ENCODE results near the gene SPACA4.
A peak's percentile ranks its signal among the peaks of the same experiment; 100 is the strongest.

The SPACA4 gene

GRCh38 chr19:48651683-48652048 lies 45.1 kb downstream of the SPACA4 start:
- Mint-ChIP-seq H3K9me3 (no peaks in the 10 kb centered on the region), H3K4me1 (peaks cover 27% of the 10 kb centered on the region), H3K27me3 (ENCODE audit: low read depth, poor library complexity) (peaks cover 2% of the 10 kb centered on the region), H3K4me3 (no peak overlapping the region), H3K27ac (no peak overlapping the region), H3K36me3 (ENCODE audit: low read depth) (no peaks in the 10 kb centered on the region)
- TF ChIP-seq, protein P1, sequence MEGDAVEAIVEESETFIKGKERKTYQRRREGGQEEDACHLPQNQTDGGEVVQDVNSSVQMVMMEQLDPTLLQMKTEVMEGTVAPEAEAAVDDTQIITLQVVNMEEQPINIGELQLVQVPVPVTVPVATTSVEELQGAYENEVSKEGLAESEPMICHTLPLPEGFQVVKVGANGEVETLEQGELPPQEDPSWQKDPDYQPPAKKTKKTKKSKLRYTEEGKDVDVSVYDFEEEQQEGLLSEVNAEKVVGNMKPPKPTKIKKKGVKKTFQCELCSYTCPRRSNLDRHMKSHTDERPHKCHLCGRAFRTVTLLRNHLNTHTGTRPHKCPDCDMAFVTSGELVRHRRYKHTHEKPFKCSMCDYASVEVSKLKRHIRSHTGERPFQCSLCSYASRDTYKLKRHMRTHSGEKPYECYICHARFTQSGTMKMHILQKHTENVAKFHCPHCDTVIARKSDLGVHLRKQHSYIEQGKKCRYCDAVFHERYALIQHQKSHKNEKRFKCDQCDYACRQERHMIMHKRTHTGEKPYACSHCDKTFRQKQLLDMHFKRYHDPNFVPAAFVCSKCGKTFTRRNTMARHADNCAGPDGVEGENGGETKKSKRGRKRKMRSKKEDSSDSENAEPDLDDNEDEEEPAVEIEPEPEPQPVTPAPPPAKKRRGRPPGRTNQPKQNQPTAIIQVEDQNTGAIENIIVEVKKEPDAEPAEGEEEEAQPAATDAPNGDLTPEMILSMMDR (IDR thresholded peaks at IDR 0.05), result no peak
- no peak for DNase-seq

- peak overlapping the region; percentile 89 for H3K27ac Mint-ChIP-seq
Measured at GRCh38 chr19:48654299-48655059, 47.9 kb downstream of the SPACA4 start.

GRCh38 chr19:48656840-48657474 lies 50.4 kb downstream of the SPACA4 start:
- peaks cover 11% of the 10 kb centered on the region for H3K27me3 Mint-ChIP-seq (ENCODE audit: low read depth, poor library complexity)
- peaks cover 26% of the 10 kb centered on the region for H3K4me1 Mint-ChIP-seq
- no peak for DNase-seq

More at GRCh38 chr19:48654299-48655059, 47.9 kb downstream of the SPACA4 start:
- no peak for DNase-seq
- Mint-ChIP-seq H3K36me3 (ENCODE audit: low read depth) (no peaks in the 10 kb centered on the region), H3K9me3 (no peaks in the 10 kb centered on the region), H3K4me1 (peaks cover 21% of the 10 kb centered on the region), H3K4me3 (no peak overlapping the region), H3K27me3 (ENCODE audit: low read depth, poor library complexity) (peaks cover 11% of the 10 kb centered on the region)
- TF ChIP-seq, protein P1 (IDR thresholded peaks at IDR 0.05), result no peak

More at GRCh38 chr19:48656840-48657474, 50.4 kb downstream of the SPACA4 start:
- TF ChIP-seq, protein P1 (IDR thresholded peaks at IDR 0.05), result no peak
- H3K9me3 Mint-ChIP-seq, result no peaks in the 10 kb centered on the region
- H3K36me3 Mint-ChIP-seq (ENCODE audit: low read depth), result no peaks in the 10 kb centered on the region
- H3K4me3 Mint-ChIP-seq, result no peak overlapping the region
- H3K27ac Mint-ChIP-seq, result no peak overlapping the region
